WI38 (cell line): ENCODE measurements around the gene PRDM11.
"Not testable (repeated sequence)": the region's sequence is repeated elsewhere in the genome, so short reads cannot be mapped to it uniquely, and the experiment has no call there.

Experiments used
- H3K4me3 ChIP-seq: 2 replicates; pipeline ENCODE4 v1.5.1; 2011; ENCODE audit warnings: low read depth, mild to moderate bottlenecking, control low read depth, low read length
- TF ChIP-seq, protein P1 (sequence below): IDR thresholded peaks from 2 replicates; pipeline ENCODE4 v1.5.1; 2012; ENCODE audit warnings: low read depth, mild to moderate bottlenecking, control low read depth, low read length

Gene PRDM11

DNA sequence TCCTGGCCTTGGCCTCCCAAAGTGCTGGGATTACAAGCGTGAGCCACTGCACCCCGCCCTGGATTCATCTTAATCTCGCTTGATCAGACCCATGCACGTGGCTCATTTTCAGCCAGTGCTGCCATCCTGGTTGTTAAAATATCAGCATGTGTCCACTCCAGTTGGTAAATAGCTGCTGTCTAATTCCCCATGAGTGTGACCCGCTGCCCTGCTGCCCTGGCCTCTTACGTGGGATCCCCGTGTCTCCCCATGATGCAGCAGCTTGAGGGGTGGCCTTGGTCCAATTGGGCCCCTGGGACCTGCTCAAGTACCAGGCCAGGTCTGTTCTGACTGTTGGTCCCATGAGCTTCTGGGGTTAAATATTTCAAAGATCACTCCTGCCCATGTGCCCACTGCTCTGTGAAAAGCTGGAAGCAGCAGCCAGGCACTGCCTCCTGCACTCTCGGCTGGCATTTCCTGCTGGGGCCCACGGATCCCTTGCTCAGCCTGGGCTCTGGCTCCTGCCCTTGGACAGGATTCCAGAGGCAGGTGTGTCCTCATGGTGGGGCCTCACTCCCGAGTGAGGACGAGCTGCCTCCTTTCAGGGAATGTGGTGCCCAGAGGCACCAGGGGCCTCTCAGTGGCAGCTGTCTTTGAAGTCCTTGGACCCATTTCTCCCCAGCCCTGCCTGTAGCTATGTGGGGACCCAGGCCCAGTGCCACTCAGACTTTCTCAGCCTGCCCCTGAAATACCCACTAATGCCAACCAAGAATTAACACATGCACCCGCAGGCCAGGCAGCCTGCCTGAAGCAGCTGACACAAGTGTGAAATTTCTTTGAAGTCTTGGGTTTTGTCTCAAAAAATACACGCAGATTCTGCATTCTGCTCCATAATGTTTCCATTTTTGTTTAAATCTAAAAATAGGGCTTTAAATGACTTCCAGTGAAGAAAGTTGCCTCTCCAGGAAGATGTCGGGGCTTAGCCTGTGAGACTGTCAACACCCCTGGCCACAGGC, 38.1 kb upstream of the PRDM11 start:
- TF ChIP-seq, protein P1, sequence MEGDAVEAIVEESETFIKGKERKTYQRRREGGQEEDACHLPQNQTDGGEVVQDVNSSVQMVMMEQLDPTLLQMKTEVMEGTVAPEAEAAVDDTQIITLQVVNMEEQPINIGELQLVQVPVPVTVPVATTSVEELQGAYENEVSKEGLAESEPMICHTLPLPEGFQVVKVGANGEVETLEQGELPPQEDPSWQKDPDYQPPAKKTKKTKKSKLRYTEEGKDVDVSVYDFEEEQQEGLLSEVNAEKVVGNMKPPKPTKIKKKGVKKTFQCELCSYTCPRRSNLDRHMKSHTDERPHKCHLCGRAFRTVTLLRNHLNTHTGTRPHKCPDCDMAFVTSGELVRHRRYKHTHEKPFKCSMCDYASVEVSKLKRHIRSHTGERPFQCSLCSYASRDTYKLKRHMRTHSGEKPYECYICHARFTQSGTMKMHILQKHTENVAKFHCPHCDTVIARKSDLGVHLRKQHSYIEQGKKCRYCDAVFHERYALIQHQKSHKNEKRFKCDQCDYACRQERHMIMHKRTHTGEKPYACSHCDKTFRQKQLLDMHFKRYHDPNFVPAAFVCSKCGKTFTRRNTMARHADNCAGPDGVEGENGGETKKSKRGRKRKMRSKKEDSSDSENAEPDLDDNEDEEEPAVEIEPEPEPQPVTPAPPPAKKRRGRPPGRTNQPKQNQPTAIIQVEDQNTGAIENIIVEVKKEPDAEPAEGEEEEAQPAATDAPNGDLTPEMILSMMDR = no peak
- H3K4me3 ChIP-seq = no peak overlapping the region

DNA sequence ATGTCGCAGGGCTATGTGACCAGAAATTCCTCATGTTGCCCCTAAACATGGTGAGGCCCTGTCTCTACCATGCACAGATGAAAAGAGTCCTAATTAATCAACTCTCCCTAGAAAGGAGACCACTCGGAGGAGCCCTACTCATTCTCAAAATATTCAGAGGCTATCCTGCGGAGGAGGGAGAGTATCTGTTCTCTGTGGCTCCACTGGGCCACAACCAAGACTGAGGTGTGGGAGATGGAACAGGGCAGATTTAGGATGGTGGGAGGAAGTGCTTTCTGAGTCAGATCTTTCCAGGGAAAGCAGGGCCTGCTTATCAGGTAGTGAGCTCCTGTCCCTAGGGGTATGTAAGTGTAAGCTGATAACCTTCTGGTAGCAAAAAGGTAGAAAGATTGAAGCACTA, 37.0 kb upstream of the PRDM11 start:
- H3K4me3 ChIP-seq = no peak overlapping the region
- TF ChIP-seq, protein P1 = no peak

DNA sequence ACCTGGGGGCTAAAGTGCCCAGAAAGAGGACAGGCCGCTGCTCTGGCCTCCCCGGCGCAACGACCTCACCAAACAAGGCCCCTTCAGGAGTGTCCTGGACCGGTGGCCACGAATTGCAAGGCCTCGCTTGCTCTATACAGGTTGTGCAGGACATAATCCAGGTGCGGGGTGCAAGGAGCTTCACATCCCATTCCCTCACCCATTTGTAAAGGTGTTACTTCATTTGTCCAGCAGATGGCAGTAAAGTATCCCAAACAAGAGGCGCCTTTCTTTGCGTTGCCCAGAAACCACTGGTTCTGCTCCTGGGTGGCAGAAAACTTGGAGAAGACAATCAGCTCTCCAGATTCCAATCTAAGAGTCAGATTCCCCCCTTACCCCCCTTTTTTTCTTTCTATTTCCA, 35.9 kb upstream of the PRDM11 start:
- TF ChIP-seq, protein P1 = peak; percentile 48

DNA sequence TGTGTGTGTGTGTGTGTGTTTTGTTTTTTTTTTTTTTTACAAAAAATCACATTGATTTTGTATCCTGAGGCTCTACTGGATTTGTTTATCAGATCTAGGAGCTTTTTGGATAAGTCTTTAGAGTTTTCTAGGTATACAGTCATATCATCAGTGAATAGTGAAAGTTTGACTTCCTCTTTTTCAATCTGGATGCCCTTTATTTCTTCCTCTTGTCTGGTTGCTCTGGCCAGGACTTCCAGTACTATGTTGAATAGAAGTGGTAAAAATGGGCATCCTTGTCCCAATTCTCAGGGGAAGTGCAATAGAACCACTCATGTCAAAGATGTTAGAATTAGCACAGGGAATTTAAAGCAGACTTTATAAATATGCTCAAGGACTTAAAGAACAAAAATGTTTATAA, 32.6 kb upstream of the PRDM11 start:
- no peak overlapping the region for H3K4me3 ChIP-seq
- TF ChIP-seq, protein P1 = no peak

More for the DNA sequence above, 35.9 kb upstream of the PRDM11 start:
- H3K4me3 ChIP-seq = no peak overlapping the region

DNA sequence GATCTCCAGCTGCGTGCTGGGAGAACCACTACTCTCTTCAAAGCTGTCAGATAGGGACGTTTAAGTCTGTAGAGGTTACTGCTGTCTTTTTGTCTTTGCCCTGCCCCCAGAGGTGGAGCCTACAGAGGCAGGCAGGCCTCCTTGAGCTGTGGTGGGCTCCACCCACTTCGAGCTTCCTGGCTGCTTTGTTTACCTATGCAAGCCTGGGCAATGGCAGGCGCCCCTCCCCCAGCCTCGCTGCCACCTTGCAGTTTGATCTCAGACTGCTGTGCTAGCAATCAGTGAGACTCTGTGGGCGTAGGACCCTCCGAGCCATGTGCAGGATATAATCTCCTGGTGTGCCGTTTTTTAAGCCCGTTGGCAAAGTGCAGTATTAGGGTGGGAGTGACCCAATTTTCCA, 18.6 kb upstream of the PRDM11 start:
- not testable (repeated sequence) for H3K4me3 ChIP-seq

DNA sequence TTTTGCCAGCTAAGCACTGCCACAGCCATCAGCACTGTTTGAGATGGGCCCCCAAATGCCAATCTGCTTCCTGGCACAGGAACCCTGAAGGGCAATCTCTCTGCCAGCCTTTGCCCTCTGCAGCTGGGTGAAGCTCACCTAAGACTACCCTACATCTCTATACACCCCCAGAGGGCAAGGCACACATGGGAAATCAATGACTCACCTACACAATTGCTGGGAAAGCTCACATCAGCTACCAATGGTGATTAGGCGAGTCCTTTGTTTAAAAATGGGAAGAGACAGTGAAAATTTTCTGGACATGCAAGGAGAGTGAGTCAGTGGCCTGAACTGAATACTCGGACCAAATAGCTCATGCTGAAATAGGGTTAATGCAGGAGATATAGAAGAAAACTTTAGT, 12.6 kb upstream of the PRDM11 start:
- TF ChIP-seq, protein P1 = no peak
- H3K4me3 ChIP-seq = no peak overlapping the region

DNA sequence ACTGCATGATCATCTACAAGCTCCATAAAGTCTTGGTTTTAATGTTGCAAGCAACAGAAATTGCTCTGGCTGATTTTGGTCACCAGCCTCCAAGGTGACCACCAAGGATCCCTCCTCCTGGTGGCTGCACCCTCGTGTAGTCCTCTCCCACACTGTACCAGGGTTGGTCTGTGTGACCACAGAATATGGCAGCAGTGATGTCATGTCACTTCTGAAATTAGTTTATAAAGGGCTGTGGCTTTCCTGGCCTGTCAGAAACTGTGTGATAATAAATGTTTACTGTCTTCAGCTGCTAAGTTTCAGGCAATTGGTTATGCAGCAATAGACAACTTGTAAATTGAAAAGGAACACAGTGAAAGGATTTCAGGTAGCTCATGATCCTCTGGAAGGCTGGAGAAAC, 5.3 kb upstream of the PRDM11 start:
- no peak overlapping the region for H3K4me3 ChIP-seq
- TF ChIP-seq, protein P1 = no peak

DNA sequence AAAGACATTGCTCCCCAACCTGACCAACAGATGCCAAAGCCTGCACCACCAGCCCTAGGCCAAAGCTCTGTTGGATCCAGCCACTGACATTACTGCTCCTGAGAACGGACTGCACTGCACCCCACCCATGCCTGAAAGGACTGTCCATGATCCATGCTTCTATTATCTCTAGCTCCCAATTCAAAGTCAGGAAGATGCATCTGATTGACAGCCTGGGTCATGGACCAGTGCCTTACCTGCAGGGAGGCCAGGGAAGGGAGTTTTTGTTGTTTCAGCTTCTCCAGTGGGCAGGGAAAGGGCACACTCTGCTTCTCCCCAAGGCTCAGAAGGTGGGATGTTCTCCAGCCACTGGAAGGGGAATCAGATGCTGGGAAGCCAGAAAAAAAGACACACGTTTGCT, 4.8 kb upstream of the PRDM11 start:
- TF ChIP-seq, protein P1 = no peak
- H3K4me3 ChIP-seq = no peak overlapping the region
